ENCODE measurements around the gene TLX2.

Gene TLX2

DNA sequence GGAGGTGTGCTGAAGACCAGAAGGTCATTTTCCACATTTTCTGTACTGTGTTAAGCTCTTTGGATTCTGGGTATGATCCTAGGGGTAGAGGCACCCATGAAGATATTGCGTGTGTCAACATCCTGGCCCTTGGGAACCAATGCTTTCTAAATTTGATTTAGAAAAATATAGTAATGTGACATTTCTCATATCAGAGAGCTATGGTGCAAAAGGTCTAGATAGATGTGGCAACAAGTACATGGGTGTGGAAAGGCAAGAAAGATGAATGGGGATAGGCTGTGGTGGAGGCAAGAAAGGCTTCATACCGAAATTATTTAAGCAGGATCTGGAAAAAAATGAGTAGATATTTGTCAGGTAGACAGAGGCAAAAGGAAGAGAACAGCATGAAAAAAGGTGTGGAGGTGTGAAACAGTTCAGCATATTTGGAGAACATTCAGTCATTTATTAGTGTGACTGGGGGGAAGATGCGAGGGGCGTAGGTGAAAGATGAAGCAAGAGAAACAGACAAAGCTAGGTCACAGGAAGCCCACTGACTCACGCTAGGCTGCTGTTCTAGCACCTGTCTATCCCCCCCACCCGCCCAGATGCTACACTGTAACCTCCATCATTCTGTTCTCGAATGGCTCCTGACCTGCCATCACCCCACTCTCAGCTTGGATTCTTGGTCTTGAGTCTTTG, 52.0 kb downstream of the TLX2 start:
- Histone ChIP-seq H3K27me3 (ENCODE audit: insufficient read depth, low read length) (peaks cover 44% of the 10 kb centered on the region), H3K4me1 (ENCODE audit: insufficient read depth, low read length) (no peaks in the 10 kb centered on the region), H3K9me3 (ENCODE audit: low read length) (no peaks in the 10 kb centered on the region), H3K4me3 (ENCODE audit: low read length) (no peak overlapping the region), H2AFZ (ENCODE audit: low read depth, low read length) (no peak overlapping the region), H3K36me3 (ENCODE audit: insufficient read depth, low read length) (no peaks in the 10 kb centered on the region)

DNA sequence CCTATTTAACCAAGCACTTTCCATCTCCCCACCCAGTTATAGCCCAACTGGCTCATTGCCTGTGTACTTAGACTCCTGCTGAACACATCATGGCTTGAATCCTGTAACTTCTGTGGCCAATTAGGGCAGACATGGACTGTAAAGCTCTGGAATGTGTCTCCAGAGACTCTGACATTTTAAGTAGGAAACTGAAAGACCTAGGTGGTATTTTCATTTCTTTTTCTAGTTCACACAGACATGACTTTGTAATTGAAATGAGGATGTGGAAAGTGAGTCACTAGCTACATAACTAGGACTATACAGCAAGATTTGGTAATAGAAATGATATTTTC, 52.5 kb downstream of the TLX2 start:
- Histone ChIP-seq H3K27me3 (ENCODE audit: insufficient read depth, low read length) (peaks cover 40% of the 10 kb centered on the region), H3K9me3 (ENCODE audit: low read length) (no peaks in the 10 kb centered on the region), H3K4me3 (ENCODE audit: low read length) (no peak overlapping the region), H2AFZ (ENCODE audit: low read depth, low read length) (no peak overlapping the region), H3K4me1 (ENCODE audit: insufficient read depth, low read length) (no peaks in the 10 kb centered on the region), H3K36me3 (ENCODE audit: insufficient read depth, low read length) (no peaks in the 10 kb centered on the region)
